HG03460 (cell line): Measurements from ENCODE around the gene KRTAP19-3.
"Not testable (repeated sequence)": the region's sequence is repeated elsewhere in the genome, so short reads cannot be mapped to it uniquely, and the experiment has no call there.

Source experiments
- ATAC-seq: cut with Tn5 transposase; IDR thresholded peaks from one replicate; pipeline ENCODE4 v1.9.1; 2021; ENCODE audit not compliant: unreplicated experiment

Gene KRTAP19-3

GRCh38 chr21:30491963-30492428, at the start of gene KRTAP19-3:
Gene KRTAP19-3, minus strand, starts transcription at chr21:30492013. Its CDS starts 56 bp downstream, at chr21:30491957.
- no peak for ATAC-seq

GRCh38 chr21:30518876-30519275, 27.1 kb upstream of the KRTAP19-3 start:
- ATAC-seq: no peak

GRCh38 chr21:30515681-30516080, 23.9 kb upstream of the KRTAP19-3 start:
- no peak for ATAC-seq

- ATAC-seq: not testable (repeated sequence)
These were observed 13.9 kb upstream of the KRTAP19-3 start for GRCh38 chr21:30505621-30506205.

GRCh38 chr21:30502041-30502440, 10.2 kb upstream of the KRTAP19-3 start, which contains the start of gene KRTAP19-5:
Gene KRTAP19-5, minus strand, starts transcription at chr21:30502141. Its CDS starts 51 bp downstream, at chr21:30502090.
- ATAC-seq: no peak

GRCh38 chr21:30497065-30497464, 5.3 kb upstream of the KRTAP19-3 start, which contains the start of gene KRTAP19-4:
Gene KRTAP19-4, minus strand, starts transcription at chr21:30497165. Its CDS starts 55 bp downstream, at chr21:30497110.
- no peak for ATAC-seq

- no peak for ATAC-seq
These were observed 4.5 kb downstream of the KRTAP19-3 start, which contains the start of gene KRTAP19-2 for GRCh38 chr21:30487336-30487735. Gene KRTAP19-2, minus strand, starts transcription at chr21:30487436. Its CDS starts 88 bp downstream, at chr21:30487348.

- no peak for ATAC-seq
These were observed 5.6 kb downstream of the KRTAP19-3 start for GRCh38 chr21:30486180-30486579.

- no peak for ATAC-seq
These were observed 9.7 kb downstream of the KRTAP19-3 start for GRCh38 chr21:30482130-30482529.

GRCh38 chr21:30480145-30480544, 11.7 kb downstream of the KRTAP19-3 start, which contains the start of gene KRTAP19-1:
Gene KRTAP19-1, minus strand, starts transcription at chr21:30480367. Its CDS starts 50 bp downstream, at chr21:30480317.
- no peak for ATAC-seq

- ATAC-seq: no peak
These were observed 12.6 kb downstream of the KRTAP19-3 start for GRCh38 chr21:30479259-30479658.

GRCh38 chr21:30478004-30478403, 13.8 kb downstream of the KRTAP19-3 start:
- no peak for ATAC-seq

- ATAC-seq: no peak
These were observed 22.7 kb downstream of the KRTAP19-3 start for GRCh38 chr21:30468900-30469714.

- no peak for ATAC-seq
These were observed 28.1 kb downstream of the KRTAP19-3 start for GRCh38 chr21:30463713-30464112.

- ATAC-seq: no peak
These were observed 43.3 kb downstream of the KRTAP19-3 start for GRCh38 chr21:30448514-30448913.

GRCh38 chr21:30447056-30447455, 44.8 kb downstream of the KRTAP19-3 start:
- ATAC-seq: no peak

- ATAC-seq: no peak
These were observed 47.6 kb downstream of the KRTAP19-3 start for GRCh38 chr21:30444204-30444603.

GRCh38 chr21:30443226-30443625, 48.6 kb downstream of the KRTAP19-3 start:
- ATAC-seq: no peak
